Stimulated activated CD8-positive, alpha-beta memory T cell treated with anti-CD3 and anti-CD28 coated beads, Interleukin-15, amount 100 ng/mL, for 24 hours (primary cell): ENCODE data around the gene RCOR2.

Experiments
- DNase-seq: peaks from one replicate; pipeline ENCODE4 v3.0.0-alpha.2; 2020; ENCODE audit warnings: low read depth

The RCOR2 gene

GRCh38 chr11:63907063-63907462 lies 9.9 kb downstream of the RCOR2 start:
- DNase-seq, result no peak

- DNase-seq, result no peak
These were observed 10.4 kb downstream of the RCOR2 start for GRCh38 chr11:63906585-63906984.

GRCh38 chr11:63906087-63906486 lies 10.9 kb downstream of the RCOR2 start:
- no peak for DNase-seq

GRCh38 chr11:63905179-63905578 lies 11.8 kb downstream of the RCOR2 start:
- DNase-seq, result no peak

- no peak for DNase-seq
These were observed 12.2 kb downstream of the RCOR2 start for GRCh38 chr11:63904743-63905142.

- DNase-seq, result no peak
These were observed 13.1 kb downstream of the RCOR2 start for GRCh38 chr11:63903884-63904283.

GRCh38 chr11:63901660-63902059 lies 15.3 kb downstream of the RCOR2 start:
- DNase-seq, result no peak

GRCh38 chr11:63897459-63898146 lies 19.4 kb downstream of the RCOR2 start:
- DNase-seq, result no peak

GRCh38 chr11:63896071-63896470 lies 20.9 kb downstream of the RCOR2 start:
- no peak for DNase-seq

GRCh38 chr11:63893355-63893754 lies 23.6 kb downstream of the RCOR2 start:
- DNase-seq, result no peak

- no peak for DNase-seq
These were observed 24.7 kb downstream of the RCOR2 start for GRCh38 chr11:63892228-63892627.

GRCh38 chr11:63890368-63890767 lies 26.6 kb downstream of the RCOR2 start:
- no peak for DNase-seq

GRCh38 chr11:63889344-63889743 lies 27.6 kb downstream of the RCOR2 start:
- DNase-seq, result no peak

GRCh38 chr11:63888170-63889086 lies 28.5 kb downstream of the RCOR2 start:
- peak; percentile 29 for DNase-seq

- no peak for DNase-seq
These were observed 29.5 kb downstream of the RCOR2 start for GRCh38 chr11:63887386-63887999.

- DNase-seq, result no peak
These were observed 32.6 kb downstream of the RCOR2 start for GRCh38 chr11:63884196-63884932.

GRCh38 chr11:63883791-63884190 lies 33.2 kb downstream of the RCOR2 start:
- no peak for DNase-seq

- DNase-seq, result no peak
These were observed 34.3 kb downstream of the RCOR2 start for GRCh38 chr11:63882555-63883242.

- no peak for DNase-seq
These were observed 36.6 kb downstream of the RCOR2 start for GRCh38 chr11:63880403-63880790.

GRCh38 chr11:63879598-63880402 lies 37.2 kb downstream of the RCOR2 start:
- no peak for DNase-seq
